Neural cell (in vitro differentiated cells): ENCODE results near the gene ACVRL1. TPM values are rescaled to one million over a fixed set of nuclear protein-coding genes. Genes with fewer than 3 reads are reported as not detected.

Experiments
- H2AFZ ChIP-seq: fragments of 200-600, 300-800 bp; sonication (generic), shearing (Covaris generic); 2 replicates; pipeline ENCODE4 v1.6.0; 2014; ENCODE audit warnings: low read depth, mild to moderate bottlenecking, antibody characterized with exemption, low read length, moderate library complexity
- H3F3A ChIP-seq: fragments of 200-600 bp; shearing (Covaris generic); 2 replicates; pipeline ENCODE4 v1.6.1; 2016; ENCODE audit warnings: mild to moderate bottlenecking, moderate library complexity, mixed read lengths, antibody characterized with exemption, low read length; ENCODE audit not compliant: insufficient read depth, poor library complexity, severe bottlenecking
- H3K27ac ChIP-seq: fragments of 200-600, 300-800 bp; sonication (generic), shearing (Covaris generic); 2 replicates; pipeline ENCODE4 v1.5.1; 2014; ENCODE audit warnings: mild to moderate bottlenecking, low read length, moderate library complexity
- H3K27me3 ChIP-seq: fragments of 300-800, 200-600 bp; sonication (generic), shearing (Covaris generic); 2 replicates; pipeline ENCODE4 v1.6.0; 2014; ENCODE audit warnings: mild to moderate bottlenecking, low read depth, low read length, moderate library complexity; ENCODE audit not compliant: insufficient read depth
- H3K36me3 ChIP-seq: fragments of 300-800, 200-600 bp; sonication (generic), shearing (Covaris generic); 2 replicates; pipeline ENCODE4 v1.5.1; 2014; ENCODE audit warnings: mild to moderate bottlenecking, antibody characterized with exemption, low read length, moderate library complexity; ENCODE audit not compliant: insufficient read depth
- H3K4me2 ChIP-seq: fragments of 300-800, 200-600 bp; sonication (generic), shearing (Covaris generic); 2 replicates; pipeline ENCODE4 v1.6.0; 2014; ENCODE audit warnings: mild to moderate bottlenecking, low read length
- H3K4me3 ChIP-seq: fragments of 300-800, 200-600 bp; sonication (generic), shearing (Covaris generic); 2 replicates; pipeline ENCODE4 v1.5.1; 2014; ENCODE audit warnings: mild to moderate bottlenecking, low read length, moderate library complexity
- H3K79me2 ChIP-seq: fragments of 200-600 bp; shearing (Covaris generic); replicated peaks from 2 replicates; pipeline ENCODE4 v1.6.0; 2014; ENCODE audit warnings: mild to moderate bottlenecking, low read length, moderate library complexity; ENCODE audit not compliant: insufficient read depth
- H3K9ac ChIP-seq: fragments of 300-800, 200-600 bp; sonication (generic), shearing (Covaris generic); 2 replicates; pipeline ENCODE4 v1.6.1; 2016; ENCODE audit warnings: mild to moderate bottlenecking, low read length, mixed read lengths
- H3K9me2 ChIP-seq: fragments of 200-600 bp; shearing (Covaris generic); 2 replicates; pipeline ENCODE4 v1.6.1; 2016; ENCODE audit warnings: mild to moderate bottlenecking, low read length, mixed read lengths; ENCODE audit not compliant: insufficient read depth
- H3K9me3 ChIP-seq: fragments of 200-600, 300-800 bp; sonication (generic), shearing (Covaris generic); 2 replicates; pipeline ENCODE4 v1.6.1; 2016; ENCODE audit warnings: mild to moderate bottlenecking, mixed run types, low read length, moderate library complexity, mixed read lengths
- H4K20me1 ChIP-seq: fragments of 200-600 bp; shearing (Covaris generic); 2 replicates; pipeline ENCODE4 v1.6.1; 2016; ENCODE audit warnings: mild to moderate bottlenecking, mixed run types; ENCODE audit not compliant: insufficient read depth
- CTCF ChIP-seq: fragments of 450-650 bp; IDR thresholded peaks from 2 replicates; pipeline ENCODE4 v1.5.1; 2014; ENCODE audit warnings: antibody characterized with exemption, mild to moderate bottlenecking, moderate library complexity; ENCODE audit not compliant: poor library complexity, severe bottlenecking
- EP300 ChIP-seq: fragments of 450-650 bp; conservative IDR thresholded peaks from 2 replicates; pipeline ENCODE4 v1.6.1; 2014; ENCODE audit warnings: antibody characterized with exemption, mild to moderate bottlenecking, moderate library complexity; ENCODE audit not compliant: poor library complexity, severe bottlenecking
- EZH2 ChIP-seq: fragments of 200-600, 300-800 bp; shearing (Covaris generic), sonication (generic); IDR thresholded peaks from 2 replicates; pipeline ENCODE4 v1.6.1; 2014; ENCODE audit warnings: antibody characterized with exemption, low read length, borderline replicate concordance, mild to moderate bottlenecking; ENCODE audit not compliant: insufficient read depth, poor library complexity, severe bottlenecking
- MXI1 ChIP-seq: fragments of 450-650 bp; conservative IDR thresholded peaks from 2 replicates; pipeline ENCODE4 v1.6.1; 2014; ENCODE audit warnings: antibody characterized with exemption, mild to moderate bottlenecking; ENCODE audit not compliant: poor library complexity, severe bottlenecking
- POLR2AphosphoS5 ChIP-seq: IDR thresholded peaks from 2 replicates; pipeline ENCODE4 v1.6.1; 2012
- RAD21 ChIP-seq: fragments of 450-650 bp; conservative IDR thresholded peaks from 2 replicates; pipeline ENCODE4 v1.6.1; 2014; ENCODE audit warnings: antibody characterized with exemption, mild to moderate bottlenecking, moderate library complexity
- SMC3 ChIP-seq: fragments of 450-650 bp; conservative IDR thresholded peaks from 2 replicates; pipeline ENCODE4 v1.6.1; 2014; ENCODE audit warnings: antibody characterized with exemption, mild to moderate bottlenecking, moderate library complexity; ENCODE audit not compliant: poor library complexity
- TAF1 ChIP-seq: IDR thresholded peaks from 2 replicates; pipeline ENCODE4 v1.6.1; 2012; ENCODE audit warnings: low read depth
- polyA plus RNA-seq: library from polyadenylated mRNA; depleted of rRNA; stranded (reverse); fragments of >200 nt; gene quantifications from 2 replicates; pipeline ENCODE4 v1.2.3, GENCODE V29; 2014
- TF ChIP-seq, protein P1 (sequence below): IDR thresholded peaks from 2 replicates; pipeline ENCODE4 v1.6.1; 2012; ENCODE audit warnings: borderline replicate concordance

ACVRL1 gene
- polyA plus RNA-seq, 1 donor from 2014 or later: not detected

GRCh38 chr12:51883295-51883694 lies 24.0 kb upstream of the ACVRL1 start:
- Histone ChIP-seq H3K79me2 (no peaks in the 10 kb centered on the region), H3F3A (no peaks in the 10 kb centered on the region), H3K4me3 (no peak overlapping the region), H2AFZ (no peak overlapping the region), H3K9me3 (no peaks in the 10 kb centered on the region), H3K27me3 (no peaks in the 10 kb centered on the region), H3K36me3 (no peaks in the 10 kb centered on the region), H4K20me1 (no peaks in the 10 kb centered on the region), H3K9me2 (no peaks in the 10 kb centered on the region), H3K9ac (no peak overlapping the region), H3K4me2 (no peak overlapping the region), H3K27ac (no peak overlapping the region)
- TF ChIP-seq EP300: no peak
- TF ChIP-seq, protein P1, sequence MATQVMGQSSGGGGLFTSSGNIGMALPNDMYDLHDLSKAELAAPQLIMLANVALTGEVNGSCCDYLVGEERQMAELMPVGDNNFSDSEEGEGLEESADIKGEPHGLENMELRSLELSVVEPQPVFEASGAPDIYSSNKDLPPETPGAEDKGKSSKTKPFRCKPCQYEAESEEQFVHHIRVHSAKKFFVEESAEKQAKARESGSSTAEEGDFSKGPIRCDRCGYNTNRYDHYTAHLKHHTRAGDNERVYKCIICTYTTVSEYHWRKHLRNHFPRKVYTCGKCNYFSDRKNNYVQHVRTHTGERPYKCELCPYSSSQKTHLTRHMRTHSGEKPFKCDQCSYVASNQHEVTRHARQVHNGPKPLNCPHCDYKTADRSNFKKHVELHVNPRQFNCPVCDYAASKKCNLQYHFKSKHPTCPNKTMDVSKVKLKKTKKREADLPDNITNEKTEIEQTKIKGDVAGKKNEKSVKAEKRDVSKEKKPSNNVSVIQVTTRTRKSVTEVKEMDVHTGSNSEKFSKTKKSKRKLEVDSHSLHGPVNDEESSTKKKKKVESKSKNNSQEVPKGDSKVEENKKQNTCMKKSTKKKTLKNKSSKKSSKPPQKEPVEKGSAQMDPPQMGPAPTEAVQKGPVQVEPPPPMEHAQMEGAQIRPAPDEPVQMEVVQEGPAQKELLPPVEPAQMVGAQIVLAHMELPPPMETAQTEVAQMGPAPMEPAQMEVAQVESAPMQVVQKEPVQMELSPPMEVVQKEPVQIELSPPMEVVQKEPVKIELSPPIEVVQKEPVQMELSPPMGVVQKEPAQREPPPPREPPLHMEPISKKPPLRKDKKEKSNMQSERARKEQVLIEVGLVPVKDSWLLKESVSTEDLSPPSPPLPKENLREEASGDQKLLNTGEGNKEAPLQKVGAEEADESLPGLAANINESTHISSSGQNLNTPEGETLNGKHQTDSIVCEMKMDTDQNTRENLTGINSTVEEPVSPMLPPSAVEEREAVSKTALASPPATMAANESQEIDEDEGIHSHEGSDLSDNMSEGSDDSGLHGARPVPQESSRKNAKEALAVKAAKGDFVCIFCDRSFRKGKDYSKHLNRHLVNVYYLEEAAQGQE: no peak
- TF ChIP-seq TAF1: no peak
- no peak for TF ChIP-seq POLR2AphosphoS5

- H3K9me2 ChIP-seq: no peaks in the 10 kb centered on the region
- H3K27ac ChIP-seq: no peak overlapping the region
- H3F3A ChIP-seq: no peaks in the 10 kb centered on the region
- no peaks in the 10 kb centered on the region for H4K20me1 ChIP-seq
- no peaks in the 10 kb centered on the region for H3K27me3 ChIP-seq
- no peak overlapping the region for H3K4me2 ChIP-seq
- H3K9ac ChIP-seq: no peak overlapping the region
- H3K36me3 ChIP-seq: no peaks in the 10 kb centered on the region
- TF ChIP-seq EZH2 (no peak), RAD21 (no peak), TAF1 (no peak), SMC3 (no peak), EP300 (no peak)
- H2AFZ ChIP-seq: no peak overlapping the region
- no peaks in the 10 kb centered on the region for H3K79me2 ChIP-seq
- H3K4me3 ChIP-seq: no peak overlapping the region
- H3K9me3 ChIP-seq: no peaks in the 10 kb centered on the region
Observed at GRCh38 chr12:51883998-51884675, 23.2 kb upstream of the ACVRL1 start.

GRCh38 chr12:51884676-51885229 lies 22.6 kb upstream of the ACVRL1 start:
- TF ChIP-seq TAF1 (no peak), CTCF (no peak), RAD21 (no peak), EP300 (no peak), MXI1 (no peak), EZH2 (no peak), SMC3 (no peak), POLR2AphosphoS5 (no peak)
- TF ChIP-seq, protein P1: no peak
- H2AFZ ChIP-seq: no peak overlapping the region
- H3K27me3 ChIP-seq: no peaks in the 10 kb centered on the region

More at GRCh38 chr12:51884676-51885229, 22.6 kb upstream of the ACVRL1 start:
- Histone ChIP-seq H3K4me2 (no peak overlapping the region), H3K9me2 (no peaks in the 10 kb centered on the region), H4K20me1 (no peaks in the 10 kb centered on the region), H3K36me3 (no peaks in the 10 kb centered on the region), H3K9ac (no peak overlapping the region), H3K27ac (no peak overlapping the region), H3K4me3 (no peak overlapping the region), H3K9me3 (no peaks in the 10 kb centered on the region), H3K79me2 (no peaks in the 10 kb centered on the region), H3F3A (no peaks in the 10 kb centered on the region)
